ENCODE data around the gene ARHGEF10L.
"Not testable (repeated sequence)": the region's sequence is repeated elsewhere in the genome, so short reads cannot be mapped to it uniquely, and the experiment has no call there.

The ARHGEF10L gene

GRCh38 chr1:17539477-17540254 is at the start of gene ARHGEF10L:
Gene ARHGEF10L (plus strand): TSS chr1:17539698. CDS start chr1:17580596, 40,898 bp downstream.
- no peak for TF ChIP-seq CTCF (conservative IDR thresholded peaks at IDR 0.05; ENCODE audit: low read depth, low read length)
- no peak for DNase-seq (ENCODE audit: low read depth)
- peak within 1 kb of the TSS; percentile 84 for H3K4me3 ChIP-seq (ENCODE audit: low read length)

- DNase-seq (ENCODE audit: low read depth); H3K4me3 ChIP-seq (ENCODE audit: low read length): not testable (repeated sequence)
Measured at GRCh38 chr1:17489768-17490417, 49.6 kb upstream of the ARHGEF10L start.

GRCh38 chr1:17490667-17491066 is 48.8 kb upstream of the ARHGEF10L start:
- DNase-seq (ENCODE audit: low read depth): not testable (repeated sequence)

GRCh38 chr1:17494114-17494729 is 45.3 kb upstream of the ARHGEF10L start:
- peak; percentile 96 for TF ChIP-seq CTCF (conservative IDR thresholded peaks at IDR 0.05; ENCODE audit: low read depth, low read length)
- no peak overlapping the region for H3K4me3 ChIP-seq (ENCODE audit: low read length)
- peak; percentile 35 for DNase-seq (ENCODE audit: low read depth)

More at GRCh38 chr1:17490667-17491066, 48.8 kb upstream of the ARHGEF10L start:
- not testable (repeated sequence) for H3K4me3 ChIP-seq (ENCODE audit: low read length)

GRCh38 chr1:17496419-17496818 is 43.1 kb upstream of the ARHGEF10L start:
- TF ChIP-seq CTCF (conservative IDR thresholded peaks at IDR 0.05; ENCODE audit: low read depth, low read length): no peak
- no peak for DNase-seq (ENCODE audit: low read depth)
- H3K4me3 ChIP-seq (ENCODE audit: low read length): no peak overlapping the region

- no peak overlapping the region for H3K4me3 ChIP-seq (ENCODE audit: low read length)
- DNase-seq (ENCODE audit: low read depth): no peak
- TF ChIP-seq CTCF (conservative IDR thresholded peaks at IDR 0.05; ENCODE audit: low read depth, low read length): no peak
Measured at GRCh38 chr1:17498214-17498613, 41.3 kb upstream of the ARHGEF10L start.

GRCh38 chr1:17502326-17502778 is 37.1 kb upstream of the ARHGEF10L start:
- H3K4me3 ChIP-seq (ENCODE audit: low read length): no peak overlapping the region
- DNase-seq (ENCODE audit: low read depth): peak; percentile 35
- TF ChIP-seq CTCF (conservative IDR thresholded peaks at IDR 0.05; ENCODE audit: low read depth, low read length): peak; percentile 94
